MM.1S (cell line): Measurements from ENCODE around the gene CAPN15.

Experiments
- CTCF ChIP-seq: fragments of 300-600 bp; sonication (generic); IDR thresholded peaks from 2 replicates; pipeline ENCODE4 v1.5.1; 2016; ENCODE audit warnings: antibody characterized with exemption, low read length, mixed read lengths
- EZH2phosphoT487 ChIP-seq: fragments of 300-600 bp; sonication (generic); IDR thresholded peaks from 2 replicates; pipeline ENCODE4 v1.6.1; 2018; ENCODE audit warnings: antibody characterized with exemption, low read length

GRCh38 chr16:567373-568256 lies 40.1 kb downstream of the CAPN15 start:
- TF ChIP-seq CTCF (no peak), EZH2phosphoT487 (no peak)
